ENCODE measurements around the gene CHKA.

Gene CHKA

GRCh38 chr11:68074584-68075352 lies 46.4 kb downstream of the CHKA start:
- Histone ChIP-seq H3K4me2 (ENCODE audit: low read depth, low read length, poor library complexity, severe bottlenecking) (no peak overlapping the region), H4K20me1 (ENCODE audit: insufficient read depth, low read length, poor library complexity, severe bottlenecking) (no peaks in the 10 kb centered on the region), H3K4me1 (ENCODE audit: insufficient read depth, low read length, poor library complexity, severe bottlenecking) (no peaks in the 10 kb centered on the region), H3K9ac (ENCODE audit: low read depth, low read length, poor library complexity, severe bottlenecking) (no peak overlapping the region), H3K9me2 (replicated peaks; ENCODE audit: low read depth, low read length) (no peaks in the 10 kb centered on the region), H3K36me3 (ENCODE audit: insufficient read depth, low read length) (peaks cover 66% of the 10 kb centered on the region), H3K27me3 (ENCODE audit: insufficient read depth, low read length, poor library complexity, severe bottlenecking) (no peaks in the 10 kb centered on the region), H3F3A (ENCODE audit: low read depth) (no peaks in the 10 kb centered on the region), H3K79me2 (ENCODE audit: insufficient read depth, low read length) (peaks cover 3% of the 10 kb centered on the region; the same call in 1 of the 2 replicates), H3K4me3 (ENCODE audit: low read length, poor library complexity, severe bottlenecking) (no peak overlapping the region), H2AFZ (ENCODE audit: low read length) (no peak overlapping the region), H3K9me3 (ENCODE audit: insufficient read depth, low read depth, low read length) (no peaks in the 10 kb centered on the region)
- TF ChIP-seq CTCF (conservative IDR thresholded peaks at IDR 0.05; ENCODE audit: low read length) (no peak), EZH2phosphoT487 (IDR thresholded peaks at IDR 0.05; ENCODE audit: borderline replicate concordance) (no peak)

- Histone ChIP-seq H3K9me2 (replicated peaks; ENCODE audit: low read depth, low read length) (no peaks in the 10 kb centered on the region), H3K36me3 (ENCODE audit: insufficient read depth, low read length) (peaks cover 82% of the 10 kb centered on the region)
These were observed 49.7 kb downstream of the CHKA start for GRCh38 chr11:68071281-68072048.

GRCh38 chr11:68067991-68068390 lies 53.2 kb downstream of the CHKA start:
- Histone ChIP-seq H3K79me2 (ENCODE audit: insufficient read depth, low read length) (no peaks in the 10 kb centered on the region), H3F3A (ENCODE audit: low read depth) (no peaks in the 10 kb centered on the region), H3K4me2 (ENCODE audit: low read depth, low read length, poor library complexity, severe bottlenecking) (no peak overlapping the region), H3K27me3 (ENCODE audit: insufficient read depth, low read length, poor library complexity, severe bottlenecking) (no peaks in the 10 kb centered on the region), H2AFZ (ENCODE audit: low read length) (no peak overlapping the region), H3K9me3 (ENCODE audit: insufficient read depth, low read depth, low read length) (no peaks in the 10 kb centered on the region), H3K9ac (ENCODE audit: low read depth, low read length, poor library complexity, severe bottlenecking) (no peak overlapping the region), H3K4me3 (ENCODE audit: low read length, poor library complexity, severe bottlenecking) (no peak overlapping the region), H3K9me2 (replicated peaks; ENCODE audit: low read depth, low read length) (no peaks in the 10 kb centered on the region), H4K20me1 (ENCODE audit: insufficient read depth, low read length, poor library complexity, severe bottlenecking) (no peaks in the 10 kb centered on the region), H3K36me3 (ENCODE audit: insufficient read depth, low read length) (peaks cover 95% of the 10 kb centered on the region), H3K4me1 (ENCODE audit: insufficient read depth, low read length, poor library complexity, severe bottlenecking) (no peaks in the 10 kb centered on the region)
- TF ChIP-seq CTCF (conservative IDR thresholded peaks at IDR 0.05; ENCODE audit: low read length) (no peak), EZH2phosphoT487 (IDR thresholded peaks at IDR 0.05; ENCODE audit: borderline replicate concordance) (no peak)

More at GRCh38 chr11:68071281-68072048, 49.7 kb downstream of the CHKA start:
- no peak overlapping the region for H3K4me3 ChIP-seq (ENCODE audit: low read length, poor library complexity, severe bottlenecking)
- no peaks in the 10 kb centered on the region for H3K9me3 ChIP-seq (ENCODE audit: insufficient read depth, low read depth, low read length)
- H3K4me1 ChIP-seq (ENCODE audit: insufficient read depth, low read length, poor library complexity, severe bottlenecking), result no peaks in the 10 kb centered on the region
- H4K20me1 ChIP-seq (ENCODE audit: insufficient read depth, low read length, poor library complexity, severe bottlenecking), result no peaks in the 10 kb centered on the region
- no peak overlapping the region for H3K4me2 ChIP-seq (ENCODE audit: low read depth, low read length, poor library complexity, severe bottlenecking)
- H3K27me3 ChIP-seq (ENCODE audit: insufficient read depth, low read length, poor library complexity, severe bottlenecking), result no peaks in the 10 kb centered on the region
- H3K9ac ChIP-seq (ENCODE audit: low read depth, low read length, poor library complexity, severe bottlenecking), result no peak overlapping the region
- H2AFZ ChIP-seq (ENCODE audit: low read length), result no peak overlapping the region
- H3K79me2 ChIP-seq (ENCODE audit: insufficient read depth, low read length), result peaks cover 3% of the 10 kb centered on the region; the same call in 1 of the 2 replicates
- TF ChIP-seq EZH2phosphoT487 (IDR thresholded peaks at IDR 0.05; ENCODE audit: borderline replicate concordance), result no peak
- no peak for TF ChIP-seq CTCF (conservative IDR thresholded peaks at IDR 0.05; ENCODE audit: low read length)
- no peaks in the 10 kb centered on the region for H3F3A ChIP-seq (ENCODE audit: low read depth)
